Activated CD4-positive, CD25-positive, alpha-beta regulatory T cell (primary cell): ENCODE data around the gene C5orf47.

Experiments used
- DNase-seq, 4 experiments: peaks; one replicate each; lab custom pipeline; 2025; lab: John Stamatoyannopoulos, UW

The C5orf47 gene

GRCh38 chr5:173988554-173989431 lies at the start of gene C5orf47:
Gene C5orf47 (plus strand): TSS chr5:173989170. CDS start chr5:173989264, 94 bp downstream.
- DNase-seq, result no peak

DNA sequence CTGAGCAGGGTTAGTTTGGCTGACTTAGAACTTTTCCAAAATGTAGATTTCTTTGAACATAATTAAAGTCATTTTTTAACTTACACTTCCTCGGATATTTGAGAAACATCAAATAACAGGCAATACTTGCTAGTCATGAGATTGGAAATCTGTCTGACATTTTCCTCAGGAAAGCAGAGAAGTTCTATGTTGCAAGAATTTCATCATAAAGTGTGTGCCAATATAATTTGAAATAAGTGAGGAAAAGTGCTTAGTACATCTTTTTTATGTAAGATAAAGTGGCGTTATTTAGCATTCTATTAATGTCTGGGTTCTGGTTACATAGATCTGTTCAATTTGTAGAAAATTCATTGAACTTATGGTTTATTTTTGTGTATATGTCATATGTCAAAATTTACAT lies 48.7 kb upstream of the C5orf47 start:
- no peak for DNase-seq

GRCh38 chr5:173941102-173941501 lies 47.9 kb upstream of the C5orf47 start:
- no peak for DNase-seq

GRCh38 chr5:173941758-173942401 lies 47.1 kb upstream of the C5orf47 start:
- no peak for DNase-seq

DNA sequence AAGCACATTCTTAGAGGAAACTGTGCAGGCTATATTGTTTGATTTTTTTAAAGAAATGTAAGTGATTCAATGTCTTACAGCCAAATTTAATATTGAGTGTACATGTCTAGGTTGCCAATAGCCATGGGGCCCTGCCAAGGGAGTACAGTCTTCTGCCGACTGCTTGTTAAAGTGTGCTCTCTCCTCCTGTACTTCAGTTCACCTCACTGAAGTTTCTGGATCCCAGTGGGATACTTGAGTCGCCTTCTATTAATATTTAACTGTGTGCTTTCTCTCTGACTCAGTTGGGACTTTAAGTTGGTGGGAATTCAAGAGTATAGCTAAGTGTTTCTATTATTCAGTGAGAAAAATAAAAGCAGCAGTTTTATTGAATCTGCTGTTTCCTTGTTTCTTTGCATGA lies 44.5 kb upstream of the C5orf47 start:
- no peak for DNase-seq

GRCh38 chr5:173945160-173945559 lies 43.8 kb upstream of the C5orf47 start:
- no peak for DNase-seq

GRCh38 chr5:173946323-173946722 lies 42.6 kb upstream of the C5orf47 start:
- no peak for DNase-seq

DNA sequence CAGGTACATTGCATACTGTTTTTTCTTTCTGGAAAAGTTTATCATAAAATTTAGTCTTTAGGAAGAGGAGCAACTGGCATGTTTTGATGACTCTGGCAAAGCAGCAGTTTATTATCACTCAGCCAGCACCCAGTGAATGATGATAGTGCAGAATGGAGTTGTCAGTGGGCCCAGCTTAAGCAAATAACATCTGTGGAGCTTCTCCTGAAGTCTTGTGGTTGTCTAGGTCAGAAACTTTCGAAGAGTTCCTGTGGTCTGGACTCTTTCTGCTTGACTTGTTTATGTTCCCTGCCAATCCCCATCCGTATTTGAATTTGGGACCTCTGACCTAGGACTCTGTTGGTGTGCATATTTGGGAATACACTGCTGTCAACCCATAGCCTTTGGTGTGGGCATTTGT lies 38.1 kb upstream of the C5orf47 start:
- DNase-seq, result no peak

GRCh38 chr5:173953528-173954090 lies 35.4 kb upstream of the C5orf47 start:
- DNase-seq, result no peak

GRCh38 chr5:173954671-173955521 lies 34.1 kb upstream of the C5orf47 start:
- DNase-seq, result no peak

DNA sequence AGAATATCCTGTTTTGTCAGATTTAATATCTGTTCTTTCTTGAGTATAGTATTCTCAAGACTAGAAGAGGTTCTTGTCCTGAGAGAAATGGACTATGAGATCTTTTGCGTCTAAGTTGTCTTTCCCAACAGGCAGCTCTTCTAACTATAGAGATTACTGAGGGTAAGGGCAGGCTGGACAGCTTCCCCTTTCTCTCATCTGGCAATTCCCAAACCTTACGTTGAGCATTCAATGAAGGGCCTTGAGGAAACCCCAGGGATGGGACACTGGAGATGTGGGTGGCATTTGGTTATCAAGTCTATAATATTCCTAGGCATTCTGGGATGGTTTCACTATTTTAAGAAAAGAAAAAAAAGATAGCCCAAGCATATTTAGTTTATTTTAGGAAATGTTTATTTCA lies 28.0 kb upstream of the C5orf47 start:
- DNase-seq, result no peak

- DNase-seq, result no peak
These were observed 27.6 kb upstream of the C5orf47 start for GRCh38 chr5:173961418-173961817.

DNA sequence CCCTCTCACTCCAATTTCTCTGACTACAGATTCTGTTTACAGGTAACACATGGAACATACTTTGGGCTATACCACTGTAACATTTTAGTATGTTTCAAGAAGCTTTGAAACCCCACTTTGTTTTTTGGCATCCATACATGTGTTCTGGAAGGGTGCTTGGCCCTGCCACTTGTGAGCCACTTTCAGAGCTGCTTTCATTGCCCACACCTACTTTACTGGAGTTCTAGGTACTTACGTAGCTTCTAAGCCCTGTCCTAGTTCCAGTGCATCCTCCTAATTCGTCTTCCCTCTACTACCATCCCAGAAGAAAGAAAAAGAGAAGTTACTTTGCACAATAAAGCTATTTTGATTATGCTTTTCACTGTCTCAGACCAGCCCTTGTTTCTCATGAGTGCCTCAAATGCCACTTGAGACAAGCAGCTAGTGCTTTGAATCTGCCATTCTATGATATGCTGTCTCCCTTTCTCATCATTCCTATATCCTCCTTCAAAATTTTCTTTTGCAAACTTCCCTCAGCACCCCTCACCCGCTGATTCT lies 26.5 kb upstream of the C5orf47 start:
- no peak for DNase-seq

- DNase-seq, result no peak
These were observed 25.7 kb upstream of the C5orf47 start for GRCh38 chr5:173963182-173963838.

DNA sequence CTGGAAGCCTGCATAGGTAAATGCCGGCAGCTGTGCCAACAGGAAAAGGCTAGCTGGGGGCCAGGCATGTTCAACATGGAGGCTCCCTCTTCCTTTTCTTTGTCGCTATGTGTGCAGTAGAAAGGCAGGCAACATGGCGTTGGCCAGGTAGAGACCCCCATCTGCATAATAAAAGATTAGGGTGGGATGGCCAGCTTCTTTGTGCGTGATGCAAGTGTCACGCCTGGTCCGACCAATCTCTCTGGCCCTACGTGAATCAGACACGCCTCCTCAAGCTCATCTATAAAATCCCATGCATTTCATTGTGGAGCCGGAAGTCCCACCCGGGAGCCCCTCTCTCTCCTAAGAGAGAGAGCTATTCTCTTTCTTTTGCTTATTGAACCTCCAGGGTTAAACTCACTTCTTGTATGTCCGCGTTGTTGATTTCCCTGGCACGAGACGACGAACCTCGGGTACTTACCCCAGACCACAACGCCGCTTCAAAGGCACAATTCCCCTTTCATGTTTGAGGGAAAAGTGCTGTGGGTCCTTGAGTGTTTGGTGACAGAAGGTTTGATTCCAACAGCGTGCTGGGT lies 25.0 kb upstream of the C5orf47 start:
- DNase-seq, result no peak

DNA sequence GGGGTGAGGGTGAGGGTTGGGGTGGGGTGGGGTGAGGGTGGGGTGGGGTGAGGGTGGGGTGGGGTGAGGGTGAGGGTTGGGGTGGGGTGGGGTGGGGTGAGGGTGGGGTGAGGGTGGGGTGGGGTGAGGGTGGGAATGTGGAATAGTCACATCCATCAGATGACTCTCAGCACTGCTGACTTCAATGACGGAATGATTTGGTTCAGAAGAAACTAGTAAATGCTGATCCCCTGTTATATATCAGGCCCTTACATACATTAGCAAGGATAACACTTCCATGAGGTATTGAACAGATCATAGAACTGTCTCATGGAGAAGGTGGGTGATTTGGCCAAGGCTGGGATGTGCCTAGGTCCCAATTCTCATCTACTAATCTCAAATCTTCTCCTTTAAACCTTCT lies 24.5 kb upstream of the C5orf47 start:
- DNase-seq, result no peak

DNA sequence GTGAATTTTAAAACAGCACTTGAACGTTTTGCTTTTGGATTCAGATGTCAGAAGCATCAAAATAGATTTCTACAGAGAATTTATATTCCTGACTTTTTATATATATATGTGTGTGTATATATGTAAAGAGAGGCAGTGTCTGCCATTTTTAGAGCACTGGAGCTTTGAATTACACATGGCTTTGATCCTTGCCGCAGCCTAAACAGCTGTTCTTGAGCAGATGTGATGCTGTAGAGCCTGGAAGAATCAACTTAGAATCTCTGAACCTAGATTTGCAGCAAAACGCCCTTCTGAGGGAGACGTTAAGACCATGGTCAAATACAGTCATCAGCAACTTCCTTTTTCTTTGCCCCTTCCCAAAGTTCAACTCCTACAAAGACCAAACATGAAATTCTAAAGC lies 21.7 kb upstream of the C5orf47 start:
- no peak for DNase-seq

DNA sequence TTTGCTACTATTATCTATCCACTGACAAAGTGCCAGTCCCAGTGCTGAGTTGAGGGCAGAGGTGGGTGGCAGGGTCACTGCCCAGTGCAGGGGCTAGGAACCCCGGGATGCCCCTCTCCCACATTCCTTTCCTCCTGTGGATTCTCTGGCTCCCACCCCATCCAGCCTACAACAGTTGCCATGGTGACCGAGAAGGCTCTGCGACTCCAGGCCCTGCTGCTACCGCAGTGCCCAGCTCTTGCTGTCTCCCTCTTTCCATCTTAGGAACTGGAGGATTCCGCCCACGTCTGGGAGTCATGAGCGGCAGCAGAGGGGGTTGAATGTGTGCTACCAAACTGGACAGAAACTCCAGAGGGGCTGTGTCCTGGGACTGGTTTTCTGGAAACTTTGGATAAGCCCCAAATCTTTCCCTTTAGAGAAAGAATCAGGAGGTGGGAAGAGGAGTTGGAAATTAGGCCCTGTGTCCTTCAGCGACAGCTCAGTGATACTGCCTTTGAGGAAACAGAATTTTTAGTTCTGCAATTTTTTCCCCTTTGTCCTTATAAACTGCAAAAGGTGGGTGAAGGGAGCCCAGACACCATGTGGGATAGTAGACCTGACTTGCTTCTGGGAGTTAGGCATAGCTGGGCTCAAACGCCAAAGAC lies 20.7 kb upstream of the C5orf47 start:
- DNase-seq, result no peak

- no peak for DNase-seq
These were observed 19.6 kb upstream of the C5orf47 start for GRCh38 chr5:173969167-173970049.
